Adrenal gland (tissue), 5 donors: Measurements from ENCODE around the gene CLEC18C.
"Not testable (repeated sequence)": the region's sequence is repeated elsewhere in the genome, so short reads cannot be mapped to it uniquely, and the experiment has no call there.

Source experiments
- CTCF ChIP-seq, 6 experiments: fragments of 450-650 bp in 4 of 6; fragments of 200-600 bp in 2 of 6; sonication (generic) in 1 of 6; IDR thresholded peaks; 1 replicate in 5 of 6; 2 replicates in 1 of 6; pipeline versions ENCODE4 v1.5.1 to v1.8.0; 2016 to 2021; ENCODE audit warnings: antibody characterized with exemption in 6 of 6, mild to moderate bottlenecking in 2 of 6, moderate library complexity in 1 of 6
- POLR2A ChIP-seq, 2 donors: fragments of 450-650 bp; IDR thresholded peaks; one replicate each; pipeline ENCODE4 v1.6.1; 2017; ENCODE audit warnings: antibody characterized with exemption in 2 of 2, mild to moderate bottlenecking in 2 of 2, moderate library complexity in 1 of 2
- donor health status: DM: no; HTN: no; CAD: no.

GRCh38 chr16:70123822-70124221 lies 49.8 kb upstream of the CLEC18C start:
- TF ChIP-seq CTCF, POLR2A (IDR thresholded peaks at IDR 0.05): not testable (repeated sequence)
